GM19328 (cell line): ENCODE data around the gene KRT81.
A peak's percentile ranks its signal among the peaks of the same experiment; 100 is the strongest.
"Not testable (repeated sequence)": the region's sequence is repeated elsewhere in the genome, so short reads cannot be mapped to it uniquely, and the experiment has no call there.

Experiments
- ATAC-seq: cut with Tn5 transposase; IDR thresholded peaks from one replicate; pipeline ENCODE4 v1.9.1; 2021; ENCODE audit warnings: mild to moderate bottlenecking, moderate library complexity; ENCODE audit not compliant: unreplicated experiment

Gene KRT81

DNA sequence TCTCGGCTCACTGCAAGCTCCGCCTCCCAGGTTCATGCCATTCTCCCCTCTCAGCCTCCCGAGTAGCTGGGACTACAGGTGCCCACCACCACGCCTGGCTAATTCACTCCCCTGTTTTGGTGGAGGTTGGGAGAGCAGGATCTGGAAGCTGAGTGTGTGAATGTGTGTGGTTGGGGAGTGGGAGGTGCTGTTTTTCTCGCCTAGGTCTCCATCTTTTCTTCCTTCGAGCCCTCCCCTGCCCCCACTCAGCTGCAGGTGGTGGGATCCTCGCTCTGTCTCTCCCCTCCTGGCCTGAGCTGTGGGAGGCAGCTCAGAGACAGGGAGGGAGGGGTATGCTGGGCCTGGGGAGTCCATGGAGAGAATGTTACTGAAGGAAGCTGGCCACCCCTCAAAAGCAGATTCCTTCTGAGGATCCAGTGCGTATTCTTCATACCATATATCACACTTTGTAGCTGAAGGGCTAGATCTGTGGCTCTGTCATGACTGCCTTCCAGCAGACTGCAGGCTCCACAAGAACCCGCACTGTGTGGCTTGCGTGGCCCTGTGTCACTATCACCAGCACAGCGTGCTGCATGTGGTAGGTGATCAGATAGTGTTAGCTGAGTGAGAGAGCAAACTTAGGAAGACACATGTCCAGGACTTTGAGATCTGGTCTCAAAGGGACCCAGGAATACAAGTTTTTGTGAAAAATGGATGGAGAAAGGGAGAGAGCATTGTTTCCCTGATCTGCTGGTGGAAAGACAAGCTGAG lies 27.1 kb upstream of the KRT81 start:
- ATAC-seq: no peak

GRCh38 chr12:52317468-52318052 lies 26.2 kb upstream of the KRT81 start:
- no peak for ATAC-seq

GRCh38 chr12:52316701-52317100 lies 25.4 kb upstream of the KRT81 start:
- no peak for ATAC-seq

DNA sequence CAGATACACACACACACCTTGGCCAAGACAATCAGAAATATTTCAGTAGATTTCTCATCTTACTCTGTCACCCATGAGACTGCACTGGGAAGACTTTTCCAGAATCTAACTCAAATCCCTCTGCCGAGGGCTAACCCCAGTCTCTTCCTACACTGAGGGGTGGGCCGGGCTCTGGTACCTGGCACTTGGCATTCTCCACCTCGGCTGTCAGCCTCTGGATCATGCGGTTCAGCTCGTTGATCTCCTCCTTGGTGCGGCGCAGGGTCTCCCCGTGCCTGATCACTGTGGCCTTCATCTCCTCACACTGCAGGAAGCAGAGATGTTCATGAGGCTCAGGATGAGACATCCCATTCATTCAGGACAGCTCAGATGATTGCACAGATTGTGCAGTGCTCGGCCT lies 25.0 kb upstream of the KRT81 start:
- ATAC-seq: no peak

DNA sequence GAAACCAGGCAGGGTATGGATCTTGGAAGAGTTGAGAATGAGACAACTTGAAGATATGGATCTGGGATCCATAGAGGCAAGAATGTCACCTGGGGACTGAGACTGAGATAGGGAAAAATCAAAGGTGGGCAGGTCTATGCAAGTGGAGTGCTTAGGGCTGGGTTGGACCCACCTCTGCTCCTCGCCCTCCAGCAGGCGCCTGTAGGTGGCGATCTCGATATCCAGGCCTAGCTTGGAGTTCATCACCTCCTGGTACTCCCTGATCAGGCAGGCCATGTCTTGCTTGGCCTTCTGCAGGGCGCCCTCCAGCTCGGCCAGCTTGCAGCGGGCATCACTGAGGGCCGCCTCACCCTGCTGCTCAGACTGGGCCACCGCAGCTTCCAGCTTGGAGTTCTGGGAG lies 24.4 kb upstream of the KRT81 start:
- ATAC-seq: not testable (repeated sequence)

- ATAC-seq: no peak
These were observed 23.2 kb upstream of the KRT81 start for GRCh38 chr12:52314511-52314910.

DNA sequence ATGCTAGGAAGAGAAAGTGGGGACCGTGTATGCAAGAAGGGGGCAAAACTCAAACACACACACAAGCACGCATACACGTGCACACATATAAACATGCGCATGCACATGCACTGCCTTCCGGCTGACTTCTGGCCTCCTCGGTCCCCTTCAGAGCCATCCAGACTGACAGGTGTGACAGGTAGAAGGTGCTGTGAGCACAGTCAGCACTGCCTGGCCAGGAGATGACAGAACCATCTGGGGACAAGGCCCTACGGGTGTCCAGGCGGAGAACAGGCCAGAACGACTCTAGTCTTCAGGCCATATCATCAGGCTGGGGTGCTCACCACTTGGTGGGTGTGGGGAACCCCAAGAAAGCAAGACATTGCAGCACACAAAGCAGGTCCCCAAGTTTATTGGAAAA lies 22.6 kb upstream of the KRT81 start:
- no peak for ATAC-seq

DNA sequence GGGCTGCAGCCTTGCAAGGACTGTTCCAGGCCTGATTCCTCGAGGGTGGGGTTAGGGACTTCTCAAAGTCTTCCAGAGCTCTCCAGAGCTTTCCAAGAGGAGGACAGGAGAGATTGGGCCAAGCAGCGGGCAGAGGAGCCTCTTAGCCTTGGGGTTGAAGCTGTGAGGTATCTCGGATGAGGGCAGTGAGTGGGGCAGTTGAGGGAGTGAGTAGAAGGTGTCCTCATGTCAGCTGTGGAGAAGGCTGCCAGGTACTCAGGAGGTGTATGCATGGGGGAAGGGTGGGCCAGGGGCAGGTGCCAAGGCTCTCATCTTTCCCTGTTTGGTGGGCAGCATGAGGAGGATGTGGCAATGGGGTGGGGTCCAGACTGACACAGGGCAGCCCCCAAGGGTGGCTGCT lies 22.1 kb upstream of the KRT81 start:
- no peak for ATAC-seq

- no peak for ATAC-seq
These were observed 20.8 kb upstream of the KRT81 start for GRCh38 chr12:52312086-52312485.

DNA sequence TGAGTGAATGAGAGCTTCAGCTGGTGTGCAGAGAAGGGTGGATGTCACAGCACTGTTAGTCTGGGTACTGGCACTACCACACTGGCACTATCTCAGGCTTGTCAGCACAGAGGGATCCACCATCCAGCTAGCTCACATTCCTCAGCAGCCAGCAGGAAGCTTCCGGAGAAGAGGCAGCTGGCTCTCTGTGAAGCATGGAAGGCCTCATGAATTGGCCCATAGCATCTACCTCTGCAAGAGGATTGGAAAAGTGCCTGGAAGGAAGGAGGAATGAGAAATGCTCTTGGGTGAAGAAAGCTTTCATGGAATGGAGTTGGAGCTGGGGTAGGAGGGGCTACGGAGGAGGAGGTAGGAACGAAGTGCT lies 19.9 kb upstream of the KRT81 start:
- ATAC-seq: no peak

DNA sequence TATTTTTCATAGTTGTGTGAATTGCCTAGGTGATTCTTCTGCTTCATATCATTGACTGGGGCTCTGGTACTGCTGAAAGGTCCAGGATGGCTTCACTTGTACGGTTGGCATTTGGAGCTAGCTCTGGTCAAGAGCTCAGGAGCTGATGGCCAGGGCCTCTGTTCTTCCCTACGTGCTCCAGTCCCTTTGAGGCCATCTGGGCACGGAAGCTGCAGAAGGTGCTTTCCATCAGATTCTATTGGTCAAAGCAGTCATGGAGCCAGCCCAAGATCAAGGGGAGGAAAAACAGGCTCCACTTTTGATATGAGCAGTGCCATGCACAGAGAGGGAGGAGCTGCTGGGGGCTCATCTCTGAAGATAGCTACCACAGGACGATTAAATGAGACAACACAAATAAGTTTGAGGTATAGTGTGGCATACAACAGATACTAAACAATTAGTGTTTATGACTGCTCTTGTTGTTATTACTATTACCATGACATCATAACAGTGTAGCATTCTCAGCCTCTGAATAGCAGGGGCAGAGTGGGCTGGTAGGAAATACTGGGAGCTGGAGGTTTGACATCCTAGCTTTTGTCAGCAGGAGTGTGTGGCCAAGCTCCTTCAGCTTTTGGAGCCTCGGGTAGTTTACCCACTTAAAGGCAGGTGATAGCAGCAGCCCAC lies 19.4 kb upstream of the KRT81 start:
- no peak for ATAC-seq

GRCh38 chr12:52308806-52309425 lies 17.6 kb upstream of the KRT81 start:
- no peak for ATAC-seq

GRCh38 chr12:52307836-52308805 lies 16.8 kb upstream of the KRT81 start:
- no peak for ATAC-seq

GRCh38 chr12:52306731-52307130 lies 15.4 kb upstream of the KRT81 start:
- ATAC-seq: no peak

GRCh38 chr12:52305921-52306705 lies 14.8 kb upstream of the KRT81 start:
- ATAC-seq: no peak

- peak; percentile 75 for ATAC-seq
These were observed 13.6 kb upstream of the KRT81 start for GRCh38 chr12:52304941-52305411.

GRCh38 chr12:52302242-52302914 lies 11.0 kb upstream of the KRT81 start:
- not testable (repeated sequence) for ATAC-seq

DNA sequence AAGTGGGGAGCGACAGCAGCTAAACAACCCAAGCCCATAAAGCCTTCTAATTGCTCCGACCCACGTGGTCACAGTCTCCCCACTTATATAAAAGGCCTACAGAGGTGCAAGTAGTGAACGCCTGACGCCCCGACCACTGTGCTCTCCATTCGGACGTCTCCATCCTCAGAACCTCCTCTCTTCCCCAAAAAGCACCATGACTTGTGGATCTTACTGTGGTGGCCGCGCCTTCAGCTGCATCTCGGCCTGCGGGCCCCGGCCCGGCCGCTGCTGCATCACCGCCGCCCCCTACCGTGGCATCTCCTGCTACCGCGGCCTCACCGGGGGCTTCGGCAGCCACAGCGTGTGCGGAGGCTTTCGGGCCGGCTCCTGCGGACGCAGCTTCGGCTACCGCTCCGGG lies 10.4 kb upstream of the KRT81 start:
- ATAC-seq: not testable (repeated sequence)
